ENCODE measurements around the gene GRK3. TPM values are rescaled to one million over a fixed set of nuclear protein-coding genes. Genes with fewer than 3 reads are reported as not detected.

The GRK3 gene
- total RNA-seq, 1 experiment from 2014 or later, result 14.6 TPM

DNA sequence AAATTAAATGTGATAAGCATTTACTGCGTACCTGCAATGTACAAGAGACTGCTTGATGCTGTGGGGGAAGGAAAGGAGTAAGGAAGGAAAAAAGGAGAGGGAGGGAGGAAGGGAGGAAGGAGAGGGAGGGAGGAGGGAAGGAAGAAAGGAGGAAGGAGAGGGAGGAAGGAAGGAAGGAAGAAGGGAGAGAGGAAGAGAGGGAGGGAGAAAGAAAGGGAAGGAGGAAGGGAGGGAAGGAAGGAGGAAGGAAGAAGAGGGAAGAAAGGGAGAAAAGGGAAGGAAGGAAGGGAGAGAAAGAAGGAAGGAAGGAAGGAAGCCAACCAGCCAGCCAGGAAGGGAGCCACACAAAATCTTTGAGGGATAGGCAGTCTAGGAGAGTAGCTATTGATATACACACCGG is 133.5 kb downstream of the GRK3 start:
- H2AFZ ChIP-seq (ENCODE audit: low read depth, low read length, poor library complexity, severe bottlenecking), result no peak overlapping the region
- BruUV-seq (replicated peaks), result no TSS peak
- no peaks in the 10 kb centered on the region for H3K9me2 ChIP-seq (ENCODE audit: insufficient read depth)
- ATAC-seq (no peak), DNase-seq (ENCODE audit: low read depth, low spot score) (no peak)
- no peak overlapping the region for H3K4me3 ChIP-seq (replicated peaks in 1 of 2; ENCODE audit: low read depth in 1 of 2, low read length in 2 of 2)
- H3K4me1 ChIP-seq (ENCODE audit: control insufficient read depth in 1 of 2, insufficient read depth in 2 of 2, low read length in 2 of 2), result no peaks in the 10 kb centered on the region
- H4K20me1 ChIP-seq (ENCODE audit: insufficient read depth), result no peaks in the 10 kb centered on the region
- intact Hi-C loops (cut with micrococcal nuclease), result no loop called here
- H3K27me3 ChIP-seq (ENCODE audit: insufficient read depth, low read length), result no peaks in the 10 kb centered on the region
- H3K9ac ChIP-seq (ENCODE audit: low read length), result no peak overlapping the region
- ChIA-PET CTCF (no interaction called here), RAD21 (ENCODE audit: low non-redundant PET in 1 of 2, low total read pairs in 2 of 2, uncharacterized antibody in 2 of 2, unreplicated experiment in 2 of 2) (interaction anchor here in 1 of 2 experiments (0.6 kb wide), 1 partner anchor 221 kb away, joined by 3 read pairs; no protein-coding TSS in a partner anchor), POLR2A (no interaction called here)
- no peaks in the 10 kb centered on the region for H3K9me3 ChIP-seq (ENCODE audit: control insufficient read depth in 1 of 2, insufficient read depth in 1 of 2, low read depth in 1 of 2, low read length in 2 of 2)
- TF ChIP-seq EGR1 (IDR thresholded peaks at IDR 0.05; ENCODE audit: low read depth) (no peak), POLR2A (IDR thresholded peaks at IDR 0.05; ENCODE audit: borderline replicate concordance, extremely low read depth, insufficient read depth, insufficient read length) (no peak), SRF (IDR thresholded peaks at IDR 0.05; ENCODE audit: low read depth) (no peak), CEBPB (IDR thresholded peaks at IDR 0.05; ENCODE audit: low read depth) (no peak), SP1 (IDR thresholded peaks at IDR 0.05; ENCODE audit: low read depth) (no peak), EZH2phosphoT487 (IDR thresholded peaks at IDR 0.05; ENCODE audit: borderline replicate concordance) (no peak), YY1 (IDR thresholded peaks at IDR 0.05; ENCODE audit: extremely low read depth, insufficient replicate concordance, low read depth, low read length) (no peak)
- TF ChIP-seq, protein P1, sequence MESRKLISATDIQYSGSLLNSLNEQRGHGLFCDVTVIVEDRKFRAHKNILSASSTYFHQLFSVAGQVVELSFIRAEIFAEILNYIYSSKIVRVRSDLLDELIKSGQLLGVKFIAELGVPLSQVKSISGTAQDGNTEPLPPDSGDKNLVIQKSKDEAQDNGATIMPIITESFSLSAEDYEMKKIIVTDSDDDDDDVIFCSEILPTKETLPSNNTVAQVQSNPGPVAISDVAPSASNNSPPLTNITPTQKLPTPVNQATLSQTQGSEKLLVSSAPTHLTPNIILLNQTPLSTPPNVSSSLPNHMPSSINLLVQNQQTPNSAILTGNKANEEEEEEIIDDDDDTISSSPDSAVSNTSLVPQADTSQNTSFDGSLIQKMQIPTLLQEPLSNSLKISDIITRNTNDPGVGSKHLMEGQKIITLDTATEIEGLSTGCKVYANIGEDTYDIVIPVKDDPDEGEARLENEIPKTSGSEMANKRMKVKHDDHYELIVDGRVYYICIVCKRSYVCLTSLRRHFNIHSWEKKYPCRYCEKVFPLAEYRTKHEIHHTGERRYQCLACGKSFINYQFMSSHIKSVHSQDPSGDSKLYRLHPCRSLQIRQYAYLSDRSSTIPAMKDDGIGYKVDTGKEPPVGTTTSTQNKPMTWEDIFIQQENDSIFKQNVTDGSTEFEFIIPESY (IDR thresholded peaks at IDR 0.05; ENCODE audit: extremely low read depth, insufficient replicate concordance, low read length), result no peak
- no peaks in the 10 kb centered on the region for H3K79me2 ChIP-seq (ENCODE audit: insufficient read depth, low read length)
- H3K27ac ChIP-seq (ENCODE audit: low read depth, low read length), result no peak overlapping the region
- no peaks in the 10 kb centered on the region for H3K36me3 ChIP-seq (ENCODE audit: control insufficient read depth in 1 of 2, insufficient read depth in 2 of 2, low read length in 2 of 2)
- no peak overlapping the region for H3K4me2 ChIP-seq (ENCODE audit: low read length)

DNA sequence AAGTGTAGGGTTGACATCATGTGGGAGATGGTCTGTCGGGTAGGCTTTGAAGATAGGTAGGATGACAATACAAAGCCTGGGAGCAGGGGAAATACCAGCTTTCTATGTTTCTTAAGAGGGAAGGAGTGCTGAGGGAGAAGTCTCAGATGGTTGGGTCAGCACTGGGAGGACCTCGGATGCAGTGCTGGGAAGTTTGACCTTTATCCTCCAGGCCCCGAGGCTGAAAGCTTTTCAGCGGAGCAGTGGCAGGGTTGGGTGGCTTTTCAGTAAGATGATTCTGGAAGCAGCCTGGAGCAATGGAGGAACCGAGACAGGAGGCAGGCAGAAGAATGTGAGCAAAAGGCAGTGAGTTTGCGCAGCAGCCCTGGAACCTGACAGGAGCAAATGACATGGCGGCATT is 134.0 kb downstream of the GRK3 start:
- Histone ChIP-seq H3K27me3 (ENCODE audit: insufficient read depth, low read length) (no peaks in the 10 kb centered on the region), H3K79me2 (ENCODE audit: insufficient read depth, low read length) (no peaks in the 10 kb centered on the region), H3K4me2 (ENCODE audit: low read length) (no peak overlapping the region), H3K9me3 (ENCODE audit: control insufficient read depth in 1 of 2, insufficient read depth in 1 of 2, low read depth in 1 of 2, low read length in 2 of 2) (no peaks in the 10 kb centered on the region), H3K9me2 (ENCODE audit: insufficient read depth) (no peaks in the 10 kb centered on the region), H4K20me1 (ENCODE audit: insufficient read depth) (no peaks in the 10 kb centered on the region), H3K9ac (ENCODE audit: low read length) (no peak overlapping the region), H3K27ac (ENCODE audit: low read depth, low read length) (no peak overlapping the region), H3K36me3 (ENCODE audit: control insufficient read depth in 1 of 2, insufficient read depth in 2 of 2, low read length in 2 of 2) (no peaks in the 10 kb centered on the region), H3K4me3 (replicated peaks in 1 of 2; ENCODE audit: low read depth in 1 of 2, low read length in 2 of 2) (no peak overlapping the region), H3K4me1 (ENCODE audit: control insufficient read depth in 1 of 2, insufficient read depth in 2 of 2, low read length in 2 of 2) (no peaks in the 10 kb centered on the region), H2AFZ (ENCODE audit: low read depth, low read length, poor library complexity, severe bottlenecking) (no peak overlapping the region)
- RAD21 ChIA-PET (ENCODE audit: low non-redundant PET in 1 of 2, low total read pairs in 2 of 2, uncharacterized antibody in 2 of 2, unreplicated experiment in 2 of 2), result no interaction called here
- no peak for TF ChIP-seq SIN3A (IDR thresholded peaks at IDR 0.05; ENCODE audit: low read depth)
- TF ChIP-seq CBX3 (IDR thresholded peaks at IDR 0.05; ENCODE audit: low read depth), result no peak
- TF ChIP-seq ZNF274 (IDR thresholded peaks at IDR 0.05; ENCODE audit: low read depth, low read length), result no peak
- no peak for TF ChIP-seq ZFX (IDR thresholded peaks at IDR 0.05)
- no peak for TF ChIP-seq RAD21 (IDR thresholded peaks at IDR 0.05; ENCODE audit: low read depth)
- no peak for TF ChIP-seq CEBPB (IDR thresholded peaks at IDR 0.05; ENCODE audit: low read depth)
- no peak for TF ChIP-seq POLR2A (IDR thresholded peaks at IDR 0.05; ENCODE audit: borderline replicate concordance, extremely low read depth, insufficient read depth, insufficient read length)
- no peak for TF ChIP-seq EGR1 (IDR thresholded peaks at IDR 0.05; ENCODE audit: low read depth)
- no peak for TF ChIP-seq ELF1 (IDR thresholded peaks at IDR 0.05; ENCODE audit: borderline replicate concordance, low read depth)
- no peak for TF ChIP-seq EZH2 (IDR thresholded peaks at IDR 0.05)
- TF ChIP-seq, protein P2, sequence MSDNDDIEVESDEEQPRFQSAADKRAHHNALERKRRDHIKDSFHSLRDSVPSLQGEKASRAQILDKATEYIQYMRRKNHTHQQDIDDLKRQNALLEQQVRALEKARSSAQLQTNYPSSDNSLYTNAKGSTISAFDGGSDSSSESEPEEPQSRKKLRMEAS (IDR thresholded peaks at IDR 0.05), result no peak
- TF ChIP-seq EZH2phosphoT487 (IDR thresholded peaks at IDR 0.05; ENCODE audit: borderline replicate concordance), result no peak
- TF ChIP-seq, protein P3, sequence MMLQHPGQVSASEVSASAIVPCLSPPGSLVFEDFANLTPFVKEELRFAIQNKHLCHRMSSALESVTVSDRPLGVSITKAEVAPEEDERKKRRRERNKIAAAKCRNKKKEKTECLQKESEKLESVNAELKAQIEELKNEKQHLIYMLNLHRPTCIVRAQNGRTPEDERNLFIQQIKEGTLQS (IDR thresholded peaks at IDR 0.05), result no peak
- no peak for TF ChIP-seq POLR2AphosphoS5 (IDR thresholded peaks at IDR 0.05; ENCODE audit: low read depth, low read length)
- TF ChIP-seq TCF7L2 (IDR thresholded peaks at IDR 0.05; ENCODE audit: borderline replicate concordance, extremely low read depth, insufficient read depth, insufficient read length), result no peak
- no TSS peak for BruUV-seq (replicated peaks)
- intact Hi-C loops (cut with micrococcal nuclease), result no loop called here
- ATAC-seq (no peak), DNase-seq (ENCODE audit: low read depth, low spot score) (no peak)
- CTCF ChIA-PET, result no interaction called here
- POLR2A ChIA-PET, result no interaction called here
